Brain microvascular endothelial cell (primary cell): ENCODE results near the gene ARSG.
A peak's percentile ranks its signal among the peaks of the same experiment; 100 is the strongest.

Source experiments
- DNase-seq: peaks from one replicate; pipeline ENCODE4 v3.0.0-alpha.2; 2020
- H3K27ac ChIP-seq: fragments of 250-450 bp; sonication (Bioruptor Pico); 2 replicates; pipeline ENCODE4 v1.5.1; 2020; ENCODE audit warnings: mild to moderate bottlenecking, moderate library complexity
- H3K27me3 ChIP-seq: fragments of 250-450 bp; sonication (Bioruptor Pico); replicated peaks from 2 replicates; pipeline ENCODE4 v1.5.1; 2020; ENCODE audit warnings: mild to moderate bottlenecking
- H3K36me3 ChIP-seq: fragments of 250-450 bp; sonication (Bioruptor Pico); replicated peaks from 2 replicates; pipeline ENCODE4 v1.5.1; 2020; ENCODE audit warnings: mild to moderate bottlenecking
- H3K4me3 ChIP-seq: 2 replicates; pipeline ENCODE4 v1.5.1; 2011; ENCODE audit warnings: low read depth, mild to moderate bottlenecking, control low read depth, low read length, moderate library complexity
- CTCF ChIP-seq: IDR thresholded peaks from 2 replicates; pipeline ENCODE4 v1.5.1; 2011; ENCODE audit warnings: low read depth, mild to moderate bottlenecking, moderate library complexity, low read length, control low read depth, inconsistent platforms; ENCODE audit errors: missing control alignments
- in situ Hi-C: cut with HindIII; loops from 2 replicates; pipeline ENCODE4 v1.10.0; 2017; ENCODE audit warnings: low sequenced_read_pairs, low pct_ligation_motif_present

Gene ARSG

GRCh38 chr17:68291836-68292688 is 767 bp downstream of the ARSG start:
- H3K4me3 ChIP-seq: peak overlapping the region; percentile 64
- peak overlapping the region; percentile 11 for H3K27ac ChIP-seq
- TF ChIP-seq CTCF: peak; percentile 28
- peak; percentile 51 for DNase-seq
- no peaks in the 10 kb centered on the region for H3K27me3 ChIP-seq
- in situ Hi-C loops: no loop called here
- no peaks in the 10 kb centered on the region for H3K36me3 ChIP-seq

- H3K4me3 ChIP-seq: no peak overlapping the region
- TF ChIP-seq CTCF: peak; percentile 0
- H3K27ac ChIP-seq: no peak overlapping the region
These were observed 1.4 kb downstream of the ARSG start for GRCh38 chr17:68292689-68293040.

GRCh38 chr17:68293490-68294195 is 2.3 kb downstream of the ARSG start:
- no peak overlapping the region for H3K27ac ChIP-seq
- TF ChIP-seq CTCF: no peak
- H3K4me3 ChIP-seq: no peak overlapping the region
- in situ Hi-C loops: no loop called here
- DNase-seq: no peak
- no peaks in the 10 kb centered on the region for H3K36me3 ChIP-seq
- H3K27me3 ChIP-seq: no peaks in the 10 kb centered on the region

More at GRCh38 chr17:68292689-68293040, 1.4 kb downstream of the ARSG start:
- Histone ChIP-seq H3K36me3 (no peaks in the 10 kb centered on the region), H3K27me3 (no peaks in the 10 kb centered on the region)
- no peak for DNase-seq
- in situ Hi-C loops: no loop called here

GRCh38 chr17:68294196-68294555 is 2.9 kb downstream of the ARSG start:
- no peak overlapping the region for H3K27ac ChIP-seq
- in situ Hi-C loops: no loop called here
- no peaks in the 10 kb centered on the region for H3K27me3 ChIP-seq
- no peaks in the 10 kb centered on the region for H3K36me3 ChIP-seq
- H3K4me3 ChIP-seq: no peak overlapping the region
- no peak for DNase-seq
- no peak for TF ChIP-seq CTCF

GRCh38 chr17:68294617-68295016 is 3.3 kb downstream of the ARSG start:
- no peak for DNase-seq
- H3K27ac ChIP-seq: no peak overlapping the region
- H3K36me3 ChIP-seq: no peaks in the 10 kb centered on the region
- TF ChIP-seq CTCF: no peak
- no peaks in the 10 kb centered on the region for H3K27me3 ChIP-seq
- H3K4me3 ChIP-seq: no peak overlapping the region
- in situ Hi-C loops: no loop called here
